GM21619 (cell line): Measurements from ENCODE around the gene GFRA3.
"Not testable (repeated sequence)": the region's sequence is repeated elsewhere in the genome, so short reads cannot be mapped to it uniquely, and the experiment has no call there.

Source experiments
- ATAC-seq: cut with Tn5 transposase; IDR thresholded peaks from one replicate; pipeline ENCODE4 v1.9.1; 2021; ENCODE audit not compliant: unreplicated experiment

The GFRA3 gene

GRCh38 chr5:138274189-138274853 lies at the start of gene GFRA3:
TSS of gene GFRA3 (minus strand) at chr5:138274621. CDS start at chr5:138274424, 197 bp downstream.
- ATAC-seq = no peak

DNA sequence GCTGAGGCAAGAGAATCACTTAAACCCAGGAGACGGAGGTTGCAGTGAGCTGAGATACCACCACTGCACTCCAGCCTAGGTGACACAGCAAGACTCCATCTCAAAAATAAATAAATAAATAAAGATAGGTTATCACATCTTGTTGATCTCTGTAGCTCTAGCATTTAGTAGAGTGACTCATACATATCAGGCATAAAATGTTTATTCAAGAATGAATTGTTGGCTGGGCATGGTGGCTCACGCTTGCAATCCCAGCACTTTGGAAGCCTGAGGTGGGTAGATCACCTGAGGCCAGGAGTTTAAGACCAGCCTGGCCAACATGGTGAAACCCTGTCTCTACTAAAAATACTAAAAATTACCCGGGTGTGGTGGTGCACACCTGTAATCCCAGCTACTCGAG lies 43.8 kb upstream of the GFRA3 start:
- ATAC-seq = not testable (repeated sequence)

DNA sequence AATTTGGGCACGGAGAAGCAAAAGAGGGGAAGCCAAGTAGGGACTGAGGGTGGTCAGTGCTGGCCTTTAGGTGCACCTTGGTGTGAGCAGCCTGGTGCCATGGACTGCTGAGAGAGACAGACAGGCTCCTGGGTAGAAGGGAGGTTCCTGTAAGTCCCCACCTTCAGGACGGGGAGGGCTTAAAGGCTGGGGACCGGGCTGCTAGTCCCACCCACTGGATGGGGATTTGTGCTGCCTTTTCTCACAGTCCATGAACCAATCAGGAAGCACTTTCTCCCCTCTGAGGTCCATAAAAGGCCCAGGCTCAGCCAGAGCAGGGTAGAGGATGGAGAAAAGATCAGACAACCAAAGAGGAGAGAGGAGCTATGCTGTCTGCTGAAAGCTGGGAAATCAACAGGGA lies 41.9 kb upstream of the GFRA3 start:
- ATAC-seq = no peak

DNA sequence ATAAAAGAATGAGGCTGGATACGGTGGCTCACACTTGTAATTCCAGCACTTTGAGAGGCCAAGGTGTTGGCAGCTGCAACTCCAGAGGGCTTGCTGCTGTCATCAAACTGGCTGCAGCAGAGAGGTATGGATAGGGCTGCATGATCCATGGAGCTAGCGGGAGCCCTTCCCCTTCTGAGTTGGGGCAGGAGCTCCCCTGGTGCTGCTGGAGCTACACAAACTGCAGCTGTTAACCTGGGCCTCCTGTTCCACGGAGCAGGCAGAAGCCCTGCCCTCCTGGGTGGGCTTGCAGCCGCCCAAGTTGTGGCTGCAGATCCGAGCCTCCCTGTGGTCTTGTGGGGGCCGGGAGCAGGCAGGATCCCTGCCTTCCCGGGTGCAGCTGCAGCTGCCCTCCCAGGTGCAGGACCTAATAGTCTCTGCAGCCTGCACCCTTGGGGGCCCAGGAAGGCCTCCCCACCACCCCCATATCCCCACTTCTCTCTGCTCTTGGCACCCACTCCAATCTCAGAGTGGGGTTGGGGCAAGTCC lies 41.4 kb upstream of the GFRA3 start:
- ATAC-seq = no peak

- no peak for ATAC-seq
These were observed 31.4 kb upstream of the GFRA3 start for GRCh38 chr5:138305797-138306196.

DNA sequence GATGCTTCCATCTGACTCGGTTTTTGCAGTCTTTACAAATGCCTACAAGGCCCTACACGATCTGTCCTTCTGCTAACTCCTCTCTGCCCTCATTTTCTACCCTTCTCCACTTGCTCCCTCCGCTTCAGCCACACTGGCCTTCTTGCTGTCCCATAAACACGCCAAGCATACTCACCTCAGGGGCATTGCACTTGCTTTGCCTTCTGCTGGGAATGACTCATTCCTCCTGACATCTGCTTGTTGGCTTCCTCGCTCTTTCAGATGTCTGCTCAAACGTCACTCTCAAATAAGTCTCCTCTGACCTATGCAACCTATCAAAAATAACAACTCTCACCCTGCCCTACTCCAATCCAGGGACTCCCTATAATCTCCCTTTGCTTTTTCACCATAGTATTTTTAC lies 29.0 kb upstream of the GFRA3 start:
- ATAC-seq = no peak

- ATAC-seq = no peak
These were observed 14.9 kb upstream of the GFRA3 start for GRCh38 chr5:138289296-138289695.

GRCh38 chr5:138287246-138287645 lies 12.8 kb upstream of the GFRA3 start:
- ATAC-seq = no peak

GRCh38 chr5:138282920-138283742 lies 8.7 kb upstream of the GFRA3 start:
- ATAC-seq = no peak

DNA sequence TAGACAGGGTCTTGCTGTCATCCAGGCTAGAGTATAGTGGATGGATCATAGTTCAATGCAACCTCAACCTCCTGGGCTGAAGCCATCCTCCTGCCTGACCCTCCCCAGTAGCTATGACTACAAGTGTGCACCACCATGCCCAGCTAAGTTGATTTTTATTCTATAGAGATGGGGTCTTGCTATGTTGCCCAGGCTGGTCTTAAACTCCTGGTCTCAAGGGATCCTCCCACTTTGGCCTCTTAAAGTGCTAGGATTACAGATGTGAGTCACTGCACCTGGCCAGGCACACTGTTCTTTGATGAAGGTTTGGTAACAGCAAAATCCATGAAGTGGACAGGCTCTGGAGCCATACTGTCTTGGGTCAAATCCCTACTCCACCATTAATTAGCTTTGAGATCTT lies 6.5 kb upstream of the GFRA3 start:
- ATAC-seq = no peak

- no peak for ATAC-seq
These were observed 2.1 kb upstream of the GFRA3 start for GRCh38 chr5:138276402-138277054.

DNA sequence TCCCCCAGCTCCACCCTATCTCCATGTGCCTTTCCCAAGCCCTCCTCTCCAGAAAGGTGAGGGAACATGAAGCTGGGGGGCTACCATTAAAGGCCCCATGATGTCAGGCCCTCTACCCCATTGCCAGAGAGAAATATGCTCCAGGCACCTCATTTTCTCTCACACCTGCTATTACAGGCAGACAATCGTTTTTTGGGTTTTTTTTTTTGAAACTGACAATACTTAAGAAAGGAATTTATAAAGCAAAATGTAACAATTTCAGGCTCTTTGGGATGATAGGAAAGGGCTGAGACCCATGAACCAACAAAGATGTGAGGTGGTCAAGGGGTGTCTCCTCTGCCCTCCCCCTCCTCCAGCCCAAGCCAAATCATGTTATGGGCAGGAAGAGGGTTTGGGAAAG lies 1.5 kb upstream of the GFRA3 start:
- ATAC-seq = no peak

DNA sequence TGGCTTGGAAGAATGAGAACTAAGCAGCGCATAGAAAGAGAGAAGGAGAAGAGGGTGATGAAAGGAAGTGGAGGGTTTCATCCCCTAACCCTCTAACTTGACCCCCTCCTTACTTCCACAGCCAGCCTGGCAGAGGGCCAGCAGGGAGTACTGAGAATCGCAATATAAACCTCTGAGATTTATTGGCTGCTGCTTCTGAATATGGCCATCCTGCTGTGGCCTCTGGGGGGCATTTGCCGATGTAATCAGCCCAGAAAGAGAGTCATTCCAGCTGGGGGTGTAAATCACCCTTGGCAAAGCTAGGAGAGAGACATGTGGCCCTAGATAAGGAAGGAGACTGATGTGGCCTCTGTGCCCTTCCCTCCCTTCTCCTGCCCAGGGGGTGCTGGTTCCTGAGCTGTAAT lies 960 bp upstream of the GFRA3 start:
- ATAC-seq = no peak

- no peak for ATAC-seq
These were observed 610 bp downstream of the GFRA3 start for GRCh38 chr5:138273834-138274188.

DNA sequence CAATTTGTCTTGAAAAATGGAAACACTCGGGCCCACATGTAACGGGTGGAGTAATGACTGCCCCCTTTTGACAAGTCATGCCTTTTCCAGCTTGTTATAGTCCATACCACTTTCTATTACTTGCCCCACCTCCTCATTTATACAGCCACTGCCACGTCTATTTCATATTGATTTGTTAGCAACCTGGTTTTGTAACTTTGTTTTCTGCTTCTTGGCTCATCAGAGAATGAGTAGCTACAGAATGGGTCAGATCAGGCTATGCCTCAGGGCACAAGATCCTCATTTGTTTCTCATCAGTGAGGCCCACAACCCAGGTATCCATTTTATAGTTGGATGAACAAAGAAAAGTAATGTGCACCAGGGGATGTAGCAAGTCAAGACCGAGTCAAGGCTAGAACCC lies 1.7 kb downstream of the GFRA3 start:
- ATAC-seq = no peak

DNA sequence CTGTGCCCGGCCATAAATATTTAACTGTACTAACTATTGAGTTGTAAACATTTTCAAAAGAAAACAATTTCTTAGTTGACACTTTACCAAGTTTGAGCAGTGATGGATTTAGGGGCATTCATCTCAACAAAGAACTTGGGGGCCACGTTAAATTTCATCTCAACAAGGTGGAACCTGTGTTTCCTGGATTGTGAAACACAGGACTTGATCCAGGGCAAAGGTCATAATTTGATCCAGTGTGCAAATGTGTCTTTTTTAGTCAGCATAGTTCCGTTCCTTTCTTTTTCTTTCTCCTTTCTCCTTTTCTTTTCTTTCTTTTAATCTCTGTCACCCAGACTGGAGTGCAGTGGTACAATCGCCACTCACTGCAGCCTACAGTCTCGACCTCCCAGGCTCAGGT lies 3.1 kb downstream of the GFRA3 start:
- ATAC-seq = no peak

DNA sequence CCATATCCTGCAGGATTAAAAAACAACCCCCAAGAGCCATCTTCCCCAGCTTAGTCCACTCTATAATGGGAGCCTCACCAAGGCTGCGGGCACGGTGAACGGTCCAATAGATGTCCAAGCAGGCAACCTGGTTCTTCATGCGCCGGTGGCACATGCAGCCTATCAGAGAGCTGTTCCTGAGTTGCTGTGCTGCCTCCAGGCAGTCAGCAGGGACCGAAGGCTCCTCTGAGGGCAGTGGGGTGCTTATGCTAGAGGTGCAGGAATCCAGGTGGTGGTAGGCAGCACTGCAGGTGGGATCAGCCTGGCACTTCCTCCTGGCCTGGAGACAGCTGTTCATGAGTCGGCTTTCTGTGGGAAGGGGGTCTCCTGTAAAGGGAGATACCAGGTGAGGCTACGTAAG lies 10.2 kb downstream of the GFRA3 start:
- ATAC-seq = no peak

- no peak for ATAC-seq
These were observed 10.8 kb downstream of the GFRA3 start for GRCh38 chr5:138263581-138263980.

- no peak for ATAC-seq
These were observed 15.6 kb downstream of the GFRA3 start for GRCh38 chr5:138258704-138259292.

DNA sequence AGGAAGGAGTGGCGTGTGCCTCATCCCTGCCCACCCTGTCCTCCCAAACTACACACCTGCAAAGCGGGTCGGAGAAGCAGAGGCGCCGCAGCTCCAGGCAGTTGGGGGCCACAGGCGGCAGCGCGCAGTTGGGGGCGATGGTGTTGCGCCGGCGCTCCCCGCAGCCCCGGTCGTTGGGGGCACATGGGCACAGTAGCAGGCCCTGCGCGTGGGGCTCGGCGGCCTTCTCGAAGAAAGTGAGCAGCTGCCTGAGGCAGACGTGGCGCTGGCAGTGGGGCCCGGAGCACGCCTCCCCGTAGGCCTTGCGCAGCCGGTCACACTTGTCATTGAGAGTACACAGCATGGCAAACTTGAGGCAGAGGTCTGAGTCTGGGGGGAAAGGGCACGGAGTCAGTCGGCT lies 16.8 kb downstream of the GFRA3 start:
- ATAC-seq = no peak

DNA sequence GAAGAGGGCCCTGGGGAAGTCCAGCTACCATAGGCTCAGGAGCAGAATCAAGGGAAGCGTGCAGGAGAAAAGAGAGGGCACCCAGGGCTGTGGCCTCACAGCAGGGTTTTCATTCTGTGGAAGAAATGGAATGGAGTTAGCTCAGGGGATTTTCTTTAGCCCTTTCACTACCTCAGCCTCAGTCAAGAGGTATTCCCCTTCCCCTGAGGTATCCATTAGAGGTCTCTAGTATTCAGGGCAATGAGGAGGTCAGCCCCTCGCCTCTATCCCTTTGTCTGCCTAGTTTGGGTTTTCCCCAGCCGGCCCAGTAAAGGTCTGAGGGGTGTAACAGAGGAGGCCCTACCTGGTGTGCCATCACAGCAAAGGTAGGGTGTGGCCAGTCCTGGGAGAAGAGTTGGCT lies 21.5 kb downstream of the GFRA3 start:
- no peak for ATAC-seq

GRCh38 chr5:138247800-138248199 lies 26.6 kb downstream of the GFRA3 start:
- not testable (repeated sequence) for ATAC-seq
